Heart left ventricle (tissue), 13 donors: ENCODE results near the gene KRTAP5-5.
"Not testable (repeated sequence)": the region's sequence is repeated elsewhere in the genome, so short reads cannot be mapped to it uniquely, and the experiment has no call there.

Experiments used
- CTCF ChIP-seq, 12 donors: fragments of 200-600 bp; sonication (generic) in 4 of 12; IDR thresholded peaks; one replicate each; pipeline versions ENCODE4 v1.5.0 to v1.8.0; 2018 to 2022; ENCODE audit warnings: antibody characterized with exemption in 12 of 12, mild to moderate bottlenecking in 5 of 12
- POLR2A ChIP-seq, 2 donors: fragments of 450-650 bp; IDR thresholded peaks; one replicate each; pipeline ENCODE4 v1.6.1; 2017; ENCODE audit warnings: antibody characterized with exemption in 2 of 2, mild to moderate bottlenecking in 2 of 2, moderate library complexity in 2 of 2
- donor health status: ischemic (EF 13 %, LVEDD 7.1; RV severe dilation, severe dysfunction).
- donor health status: DM: no; HTN: yes; CAD: no.
- donor health status: DM: no; HTN: no; CAD: no.
- donor health status: ischemic (EF 25% LVEDD 6.9; RV normal size, moderate dysfunction).
- donor health status: ischemic (EF 25% LVEDD 5.7; RV mildly dilated, moderate dysfunction).
- donor health status: ischemic (EF 35%, LVEDD 5.7; RV mildly dilated, moderate dysfunction).
- donor health status: nonischemic (EF 11% LVEDD 7.7; RV severe dilation, severe dysfunction).
- donor health status: DM: yes; HTN: yes; CAD: no.
- donor health status: PGD.
- donor health status: ischemic (EF 29% LVEDD 5.4; RV normal size, mild dysfunction).
- donor health status: nonischemic (EF 23%, LVEDD 6.1; RV moderate dilation, normal function).

GRCh38 chr11:1601663-1602062 is 27.9 kb upstream of the KRTAP5-5 start:
- TF ChIP-seq CTCF, POLR2A (IDR thresholded peaks at IDR 0.05): not testable (repeated sequence)
